Measurements from ENCODE around the gene GDF10. TPM values are rescaled to one million over a fixed set of nuclear protein-coding genes. Genes with fewer than 3 reads are reported as not detected.

Gene GDF10, protein sequence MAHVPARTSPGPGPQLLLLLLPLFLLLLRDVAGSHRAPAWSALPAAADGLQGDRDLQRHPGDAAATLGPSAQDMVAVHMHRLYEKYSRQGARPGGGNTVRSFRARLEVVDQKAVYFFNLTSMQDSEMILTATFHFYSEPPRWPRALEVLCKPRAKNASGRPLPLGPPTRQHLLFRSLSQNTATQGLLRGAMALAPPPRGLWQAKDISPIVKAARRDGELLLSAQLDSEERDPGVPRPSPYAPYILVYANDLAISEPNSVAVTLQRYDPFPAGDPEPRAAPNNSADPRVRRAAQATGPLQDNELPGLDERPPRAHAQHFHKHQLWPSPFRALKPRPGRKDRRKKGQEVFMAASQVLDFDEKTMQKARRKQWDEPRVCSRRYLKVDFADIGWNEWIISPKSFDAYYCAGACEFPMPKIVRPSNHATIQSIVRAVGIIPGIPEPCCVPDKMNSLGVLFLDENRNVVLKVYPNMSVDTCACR
- 1 to 10 TPM in 9 of 12 donors, under 1 TPM in 1, not detected in 2; 0.97 to 5.1 (median 1.5) TPM for polyA plus RNA-seq (ENCODE audit: insufficient read length in 12 of 12)
- long read RNA-seq, donor 1, partial matches to known transcripts = 0 of 2 reads
- long read RNA-seq, donor 1, other reads (novel, unspliced or antisense) = 0 of 2 reads
- long read RNA-seq, donor 2, partial matches to known transcripts = 0 of 1 reads
- long read RNA-seq, donor 2, other reads (novel, unspliced or antisense) = 0 of 1 reads
- long read RNA-seq, donor 3 = 0 reads
- long read RNA-seq, donor 4 = 0 reads
- long read RNA-seq, donor 5 = 0 reads
- long read RNA-seq, donor 6 = 0 reads
- long read RNA-seq, donor 7 = 0 reads
- long read RNA-seq, donor 8, partial matches to known transcripts = 0 of 1 reads
- long read RNA-seq, donor 8, other reads (novel, unspliced or antisense) = 0 of 1 reads
- long read RNA-seq, donor 9 = 0 reads
- long read RNA-seq, donor 10, partial matches to known transcripts = 0 of 1 reads
- long read RNA-seq, donor 10, other reads (novel, unspliced or antisense) = 0 of 1 reads
- long read RNA-seq, donor 11, partial matches to known transcripts = 0 of 1 reads
- long read RNA-seq, donor 11, other reads (novel, unspliced or antisense) = 0 of 1 reads

DNA sequence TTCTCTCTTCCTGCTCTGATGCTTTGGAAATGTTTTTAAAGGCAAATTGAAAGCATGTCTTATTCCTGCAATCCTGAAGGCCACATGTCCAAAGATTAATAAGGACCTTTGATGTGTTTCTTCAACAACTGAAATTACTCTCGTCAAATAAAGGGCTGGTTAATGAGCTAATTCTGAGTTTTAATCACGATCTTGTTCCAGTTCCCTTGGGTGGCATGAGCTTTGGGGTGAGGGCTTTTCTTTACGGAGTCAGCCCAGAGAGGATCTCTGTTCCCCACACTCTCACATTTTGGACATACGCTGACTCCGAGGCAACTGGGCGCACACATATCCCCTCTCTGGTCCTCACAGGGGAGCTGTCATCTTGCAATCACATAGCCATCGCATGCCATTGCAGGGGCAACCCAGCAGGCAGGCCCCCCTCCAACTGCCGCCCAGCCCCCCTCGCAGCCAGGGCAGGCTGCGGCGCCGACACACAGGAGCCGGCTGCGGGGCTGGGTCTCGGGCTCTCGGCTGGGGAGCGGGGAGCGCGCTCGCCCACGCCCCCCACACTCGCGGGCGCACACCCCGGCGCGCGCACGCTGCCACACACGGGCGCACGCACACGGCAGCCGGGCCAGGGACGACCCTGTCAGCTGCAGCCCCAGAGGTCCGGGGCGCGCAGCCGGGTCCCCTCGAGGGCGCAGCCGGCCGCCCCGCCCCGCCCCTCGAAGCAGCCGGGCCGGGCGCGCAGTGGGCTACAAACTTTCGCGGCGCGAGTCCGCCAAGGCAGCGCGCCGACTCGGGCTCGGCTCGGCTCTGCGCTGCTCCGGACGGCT is at the start of gene GDF10:
Gene GDF10 (plus strand): TSS at position 587 of the 818 bp plus-strand sequence. CDS start 455 bp downstream, outside the sequence.
- no peak for DNase-seq

DNA sequence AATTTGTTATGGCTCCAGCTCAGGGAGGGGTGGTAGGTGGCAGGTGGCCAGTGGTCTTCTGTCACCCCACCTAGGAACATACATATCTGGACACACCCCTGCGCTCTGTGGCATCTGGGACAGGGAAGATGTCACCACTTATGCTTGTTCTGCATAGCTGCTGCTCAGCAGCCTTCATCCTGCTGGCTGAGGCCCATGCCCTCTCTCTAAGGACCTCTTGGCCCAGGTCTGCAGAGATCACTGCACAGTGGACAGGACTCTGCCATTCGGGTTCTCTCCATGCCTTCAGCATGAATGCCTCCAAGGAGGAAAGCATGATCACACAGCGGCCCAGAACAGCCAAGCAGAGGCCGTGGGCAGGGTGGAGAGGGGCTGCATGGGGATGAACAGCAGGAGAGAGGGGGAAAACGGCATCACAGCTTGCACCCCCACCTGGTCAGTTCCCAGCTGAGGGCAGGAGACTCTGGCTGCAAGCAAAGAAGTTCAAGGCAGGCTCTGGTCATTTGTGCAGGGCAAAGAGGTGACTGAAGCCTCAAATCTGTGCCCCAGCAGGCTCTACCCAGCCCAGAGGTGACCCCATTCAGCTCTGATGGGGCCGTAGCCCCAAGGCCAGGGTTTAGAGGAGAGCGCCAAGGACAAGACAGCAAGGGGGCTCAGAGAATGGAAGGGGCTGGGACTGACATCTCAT is 47.8 kb upstream of the GDF10 start:
- no peak for DNase-seq

DNA sequence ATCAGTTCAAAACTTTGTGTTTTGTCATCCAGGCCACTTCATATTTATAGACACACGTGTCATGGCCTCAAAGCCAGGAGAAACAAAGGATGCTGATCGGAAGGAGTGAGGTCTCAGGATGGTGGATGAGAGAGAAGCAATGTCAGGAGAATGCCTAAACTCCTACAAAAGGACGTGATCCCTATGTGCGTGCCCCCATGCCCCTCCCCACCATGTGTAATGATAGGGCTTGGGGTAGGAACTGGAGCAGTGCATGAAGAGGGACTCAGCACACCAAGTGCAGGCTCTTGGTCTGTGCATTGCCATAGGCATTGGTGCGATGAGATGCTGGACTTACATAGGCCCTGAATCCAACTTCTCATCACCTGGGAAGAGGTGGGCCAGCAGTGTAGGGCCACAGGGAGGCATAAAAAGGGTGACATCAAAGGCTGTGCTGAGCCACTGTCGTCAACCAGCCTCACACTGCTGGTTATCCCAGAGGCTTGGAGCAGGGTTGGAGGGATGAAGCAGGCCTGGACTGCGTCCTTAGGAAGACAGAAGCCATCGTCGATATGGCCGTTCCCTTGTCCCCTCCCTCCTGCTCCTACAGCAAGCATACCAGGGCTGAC is 46.9 kb upstream of the GDF10 start:
- DNase-seq = no peak

DNA sequence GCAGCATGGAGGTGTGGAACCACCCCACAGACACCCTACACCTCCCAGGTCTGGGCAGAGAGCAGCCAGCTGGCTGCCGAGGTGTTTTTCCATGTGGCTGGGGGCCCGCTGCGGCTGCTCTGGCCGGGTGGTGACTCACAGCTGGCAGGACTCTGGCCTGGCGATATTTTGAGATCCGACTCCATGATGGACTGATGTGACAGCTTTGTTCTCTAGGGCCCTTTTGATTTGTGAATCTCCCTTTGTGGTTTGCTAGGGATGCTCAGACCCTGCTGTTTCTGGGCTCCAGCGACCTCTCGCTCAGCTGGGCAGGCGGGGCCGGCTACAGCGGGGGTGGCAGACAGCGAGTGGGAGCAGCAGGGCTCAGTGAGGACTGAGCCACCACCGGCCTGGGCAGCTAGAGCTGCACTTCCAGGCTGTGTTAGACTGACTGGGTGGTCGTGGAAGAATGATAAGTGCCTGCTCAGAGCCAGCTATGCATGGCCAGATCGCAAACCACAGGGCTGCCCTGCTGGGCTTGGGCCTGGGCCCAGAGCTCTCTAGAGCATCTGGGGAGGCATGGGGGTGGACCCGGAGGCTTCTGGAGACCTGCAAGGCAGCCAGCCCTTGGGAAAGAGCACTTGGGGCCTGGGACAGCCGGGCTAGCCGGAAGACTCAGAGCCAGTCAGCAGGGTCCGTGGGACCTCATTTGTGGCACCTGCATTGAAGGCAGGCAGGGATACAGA is 46.2 kb upstream of the GDF10 start:
- peak; percentile 18 for DNase-seq

DNA sequence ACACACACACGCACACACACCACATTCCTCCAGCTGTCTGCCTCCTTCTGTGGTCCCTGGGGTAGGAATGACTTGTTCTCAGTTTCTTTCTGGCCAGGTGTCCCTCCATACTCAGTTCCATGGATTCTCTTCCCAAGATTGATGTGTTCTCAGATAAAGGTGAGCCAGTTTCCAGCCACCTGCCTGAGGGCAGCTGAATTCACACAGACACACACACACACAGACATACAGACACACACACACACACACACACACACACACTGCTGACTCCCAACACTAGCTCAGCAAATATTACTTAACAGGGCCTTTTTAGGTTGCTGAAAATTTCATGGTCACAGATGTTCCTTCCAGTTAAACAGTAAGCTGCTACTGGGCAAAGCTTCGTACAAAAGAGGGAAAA is 45.4 kb upstream of the GDF10 start:
- no peak for DNase-seq

DNA sequence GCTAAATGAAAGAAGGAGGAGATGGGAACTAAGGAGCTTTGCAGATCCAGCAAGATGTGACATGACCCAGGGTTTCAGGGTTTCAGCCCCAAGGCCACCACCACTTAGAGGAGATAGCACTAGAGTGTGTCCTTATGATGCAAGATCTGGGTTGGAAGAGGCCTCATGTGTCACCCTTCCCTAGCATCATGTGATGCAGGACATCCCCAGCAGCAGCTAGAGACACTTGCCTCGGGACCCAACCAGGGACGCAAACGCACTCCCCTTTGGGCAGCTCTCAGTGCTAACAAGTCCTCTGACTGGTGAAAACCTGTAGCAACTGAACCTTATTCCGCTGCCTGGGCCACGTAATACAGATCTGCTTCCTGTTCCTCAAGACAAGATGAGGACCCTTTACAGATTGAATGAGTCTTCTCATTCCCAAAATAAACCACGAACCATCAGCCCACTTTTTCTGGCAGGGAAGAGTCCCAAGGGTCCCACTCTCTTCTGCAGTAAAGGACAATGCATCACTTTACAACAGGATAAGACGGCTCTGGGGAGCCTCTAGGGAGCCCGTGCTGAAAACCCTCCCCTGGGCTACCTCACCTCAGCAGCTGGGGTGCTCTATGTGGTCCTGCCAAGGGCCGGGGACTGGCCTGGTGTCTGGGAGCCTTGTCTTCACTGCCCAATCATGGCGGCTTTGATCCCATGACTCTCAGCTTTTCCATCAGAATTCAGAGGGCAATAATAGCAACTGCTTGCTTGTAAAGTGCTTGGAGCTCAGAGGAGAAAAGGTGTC is 44.8 kb upstream of the GDF10 start:
- no peak for DNase-seq

DNA sequence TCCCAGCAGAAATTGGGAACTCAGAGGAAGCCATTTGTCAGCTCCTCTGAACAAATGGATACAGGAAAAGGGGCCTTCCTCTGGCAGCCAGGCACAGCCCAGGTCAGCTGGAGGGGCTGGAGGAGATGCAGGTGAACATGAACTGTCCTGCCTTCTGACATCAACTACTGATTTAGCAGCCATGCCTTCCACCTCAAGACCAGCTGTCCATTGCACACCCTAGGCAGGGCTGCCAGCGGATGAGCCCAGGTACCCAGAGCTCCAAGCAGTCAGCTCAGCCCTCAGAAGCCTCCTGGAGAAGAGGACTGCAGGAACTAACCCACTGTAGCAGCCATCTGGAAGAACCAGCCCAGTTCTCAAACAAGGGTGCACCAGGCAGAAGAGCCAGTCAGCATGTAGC is 44.1 kb upstream of the GDF10 start:
- no peak for DNase-seq

DNA sequence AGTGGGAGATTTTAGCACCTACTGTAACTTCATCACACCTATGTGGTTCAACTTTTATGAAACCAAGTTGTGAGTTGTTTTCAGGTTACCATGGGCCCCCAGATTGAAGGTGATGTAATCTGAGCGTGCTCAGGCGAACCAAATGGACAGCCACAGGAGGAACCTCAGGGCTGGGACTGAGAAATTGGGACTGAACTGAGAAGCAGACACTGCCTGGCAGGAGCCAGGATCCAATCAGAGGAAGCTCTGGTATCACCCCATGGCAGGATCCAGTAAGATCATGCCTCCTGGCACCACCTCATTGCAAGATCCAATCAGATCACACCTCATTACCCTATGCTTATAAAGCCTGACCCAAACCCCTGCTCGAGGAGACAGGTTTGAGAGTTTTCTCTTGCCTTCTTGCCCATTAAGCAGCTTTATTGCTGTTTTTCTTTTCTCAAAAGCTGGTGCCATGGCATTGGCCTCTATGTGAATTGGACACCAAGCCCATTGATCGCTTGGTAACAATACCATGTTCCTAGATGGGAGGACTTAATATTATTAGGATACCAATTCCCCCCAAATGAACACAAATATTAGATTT is 43.2 kb upstream of the GDF10 start:
- DNase-seq = no peak

DNA sequence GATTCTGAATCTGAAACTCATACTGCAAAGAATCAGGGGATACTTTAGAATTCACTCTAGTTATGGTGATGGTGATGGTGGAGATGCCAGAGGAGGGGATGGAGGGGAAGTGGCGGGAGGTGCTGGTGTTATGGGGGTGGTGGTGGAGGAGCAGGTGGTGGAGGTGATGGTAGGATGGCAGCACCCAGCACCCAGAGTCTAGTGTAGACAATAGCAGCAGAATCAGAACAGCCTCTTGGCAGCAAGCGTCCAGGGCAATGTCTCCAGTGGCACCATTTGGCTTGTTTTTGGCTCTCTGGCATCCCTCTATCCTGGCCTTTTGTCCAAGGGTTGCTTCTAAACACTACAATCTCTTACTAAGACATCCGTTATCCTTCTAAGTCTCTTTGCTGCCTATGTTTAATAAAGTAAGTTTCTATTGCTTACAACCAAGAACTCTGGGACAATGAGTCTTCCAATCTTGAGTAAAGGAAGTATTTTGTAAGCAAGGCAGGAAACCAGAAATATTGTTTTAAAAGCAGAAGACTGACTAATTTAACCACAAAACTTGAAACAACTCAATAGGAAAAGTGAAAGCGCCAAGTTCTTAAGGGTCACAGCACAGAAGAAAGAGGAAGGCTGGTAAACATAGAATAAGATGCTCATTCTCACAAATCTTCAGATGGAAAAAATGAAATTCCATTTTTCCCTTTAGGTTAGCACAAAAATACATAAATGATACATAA is 42.4 kb upstream of the GDF10 start:
- DNase-seq = no peak

DNA sequence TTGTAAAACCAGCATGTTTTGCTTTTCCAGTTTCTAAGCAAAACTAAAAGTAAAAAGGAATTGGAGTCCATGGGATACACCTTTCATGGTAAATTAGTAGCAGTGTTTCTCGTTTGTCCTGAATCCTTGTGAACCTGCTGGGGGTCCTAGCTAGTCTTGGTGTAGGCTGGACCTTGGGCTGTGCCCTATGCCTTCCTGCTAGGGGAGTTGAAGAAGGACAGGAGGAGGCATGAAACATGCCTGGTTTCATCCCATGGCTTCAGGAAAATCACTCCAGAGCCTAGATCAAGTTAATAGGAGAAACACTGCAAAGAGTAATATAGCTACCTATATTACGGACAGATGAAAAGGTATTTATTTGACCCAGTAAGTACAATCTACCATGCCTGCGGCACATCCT is 41.1 kb upstream of the GDF10 start:
- no peak for DNase-seq

DNA sequence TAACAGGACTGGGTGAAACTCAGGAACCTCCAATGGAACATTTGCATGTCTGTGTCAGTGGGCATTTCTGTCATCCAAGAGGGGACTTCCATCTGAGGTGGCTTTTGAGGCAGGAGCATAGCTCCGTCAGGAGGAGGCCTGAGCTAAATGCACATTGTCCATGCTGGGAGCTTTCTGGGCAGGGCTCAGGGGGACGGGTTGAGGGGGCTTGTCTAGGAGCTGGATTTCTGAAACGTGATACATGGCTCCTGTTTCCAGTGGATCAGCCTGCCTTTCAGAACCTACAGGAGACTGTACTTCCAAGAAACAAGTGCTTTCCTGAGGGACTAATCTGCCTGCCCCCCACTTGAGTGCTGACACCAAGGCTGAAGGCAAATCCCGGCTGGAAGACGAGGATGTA is 40.5 kb upstream of the GDF10 start:
- no peak for DNase-seq

DNA sequence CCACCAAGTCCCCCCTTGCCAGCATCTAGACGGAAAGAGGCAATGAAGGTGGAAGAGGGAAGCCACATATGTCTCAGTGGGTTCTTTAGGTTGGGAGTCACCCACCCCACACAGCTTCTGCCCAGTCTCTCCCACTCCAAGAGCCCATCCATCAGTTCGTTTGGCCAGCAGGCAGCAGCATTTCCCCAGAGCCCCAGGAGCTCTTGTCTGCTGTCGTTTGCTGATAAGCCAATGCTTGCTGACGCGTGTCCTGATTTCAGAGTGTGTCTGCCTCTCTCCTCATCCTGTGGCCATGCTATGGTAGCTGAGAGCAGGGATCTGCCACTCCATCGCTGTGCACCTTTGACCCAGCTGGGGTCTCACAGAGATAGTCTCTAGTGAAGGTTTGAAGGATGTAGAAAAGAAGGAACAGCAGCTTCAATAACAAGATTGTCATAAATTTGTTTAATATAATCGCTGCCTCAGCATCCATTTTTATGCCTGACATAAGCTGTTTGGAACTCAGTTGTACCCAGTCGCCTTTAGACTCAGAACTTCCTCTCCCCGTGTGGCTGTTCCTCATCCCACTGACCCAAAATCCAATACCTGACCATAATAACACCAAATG is 39.4 kb upstream of the GDF10 start:
- no peak for DNase-seq

DNA sequence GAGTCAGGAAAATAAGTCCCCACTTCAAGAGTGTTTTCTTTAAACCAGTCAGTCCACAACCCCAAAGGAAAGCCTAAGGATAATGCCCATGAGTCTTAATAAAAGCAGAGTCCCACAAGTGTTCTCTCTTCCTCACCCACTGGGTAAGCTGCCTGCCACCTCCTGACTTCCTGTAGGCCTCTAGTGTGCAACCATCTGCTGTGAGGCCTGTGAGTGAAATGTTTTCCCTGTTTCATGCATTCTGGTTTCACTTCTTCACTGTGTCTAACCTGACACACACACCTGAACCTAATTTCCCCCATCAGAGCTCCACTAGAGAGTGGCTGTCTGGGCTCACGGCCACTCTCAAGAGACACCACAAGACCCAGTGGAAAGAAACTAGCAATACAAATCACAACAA is 38.9 kb upstream of the GDF10 start:
- no peak for DNase-seq

DNA sequence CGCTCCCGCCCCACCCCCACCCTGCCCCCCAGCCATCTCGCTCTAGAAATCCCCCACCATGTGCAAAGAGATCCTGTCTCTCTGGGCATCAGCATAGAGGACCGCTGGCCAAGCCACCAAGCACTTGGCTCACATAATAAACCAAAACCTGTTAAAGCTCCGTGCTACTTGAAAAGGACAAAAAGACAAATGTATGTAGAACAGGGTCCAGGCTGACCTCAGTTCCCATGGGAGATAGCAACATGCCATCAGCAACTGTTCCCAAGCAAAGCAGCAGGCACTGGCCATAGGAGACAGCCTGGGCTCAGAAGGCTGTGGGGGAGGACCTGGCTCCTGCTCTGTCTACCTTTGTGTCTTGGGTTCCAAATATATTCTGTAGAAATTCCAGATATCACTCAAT is 38.4 kb upstream of the GDF10 start:
- DNase-seq = no peak

DNA sequence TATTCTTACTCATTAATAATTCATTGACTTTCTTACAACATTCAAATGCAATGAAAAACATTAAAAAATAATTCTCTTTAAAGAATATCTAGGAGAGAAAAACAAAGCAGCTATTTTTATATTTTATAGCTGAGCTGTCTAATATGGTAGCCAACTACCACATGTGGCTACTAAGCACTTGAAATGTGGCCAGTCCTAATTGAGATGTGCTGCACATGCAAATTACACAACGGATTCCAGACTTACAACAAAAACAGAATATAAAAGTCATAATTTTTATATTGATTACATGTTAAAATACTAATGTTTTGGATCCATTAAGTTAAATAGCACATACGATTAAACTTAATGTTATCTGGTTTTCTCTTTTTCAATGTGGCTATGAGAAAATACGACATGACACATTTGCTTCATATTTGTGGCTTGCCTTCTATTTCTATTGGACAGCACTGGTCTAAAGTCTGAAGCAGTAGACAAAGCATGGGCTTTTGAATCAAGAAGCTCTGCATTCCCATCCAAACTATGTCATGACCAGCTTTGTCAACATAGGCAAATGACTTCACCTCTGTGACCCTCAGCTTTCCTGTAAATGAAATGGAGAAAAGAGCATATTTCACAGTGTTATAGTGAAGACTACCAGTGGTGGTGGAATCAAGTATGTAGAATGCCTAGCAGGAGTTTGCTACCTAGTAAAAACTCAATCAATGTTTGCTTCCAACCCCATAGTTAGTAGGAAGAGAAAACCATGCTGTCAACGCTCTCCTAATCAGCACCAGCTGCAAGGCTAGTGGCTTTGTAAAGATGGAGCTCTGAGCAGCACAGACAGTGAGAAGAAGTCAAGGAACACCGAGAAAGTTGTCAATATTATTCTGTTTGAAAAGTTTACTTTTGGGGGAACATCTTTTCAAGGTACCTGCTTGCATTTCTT is 37.1 kb upstream of the GDF10 start:
- no peak for DNase-seq

DNA sequence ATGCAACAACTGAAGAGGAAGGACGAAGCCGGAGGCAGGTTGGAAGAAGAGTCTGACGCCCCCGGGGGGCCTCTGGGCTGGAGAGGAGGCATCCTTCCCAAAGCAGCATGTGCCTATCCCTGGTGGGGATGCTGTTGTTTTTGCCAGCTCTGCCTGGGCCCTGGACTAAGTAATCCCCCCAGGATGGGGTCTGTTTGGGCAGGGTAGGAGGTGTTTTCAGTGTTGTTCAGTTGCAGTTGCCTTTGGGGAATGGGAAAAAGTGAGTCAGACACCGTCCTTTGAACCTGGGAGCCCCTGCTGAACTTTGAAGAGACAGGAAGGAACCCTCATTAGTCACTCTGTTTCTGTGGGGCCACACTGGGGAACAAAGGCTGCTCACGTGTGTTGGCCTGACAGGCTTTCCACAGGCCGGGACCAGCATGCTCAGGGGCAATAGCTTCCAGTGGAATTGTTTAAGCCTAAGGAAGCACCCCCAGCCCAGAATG is 35.2 kb upstream of the GDF10 start:
- DNase-seq = no peak

Measured in muscle of arm (tissue), 14 donors.